IMR-90 (cell line): ENCODE data around the gene ACOT7. TPM values are rescaled to one million over a fixed set of nuclear protein-coding genes. Genes with fewer than 3 reads are reported as not detected.

Experiments used
- ATAC-seq: fragments of 200-7000 bp; cut with Tn5 transposase; 2 replicates; pipeline ENCODE4 v1.9.1; 2020; ENCODE audit warnings: low read depth, mild to moderate bottlenecking, moderate library complexity
- BruUV-seq: library from RNA; stranded (reverse); fragments of 400-500 nt; replicated peaks from 2 replicates; lab custom pipeline; 2021; lab: Mats Ljungman, UMichigan
- CTCF ChIA-PET: fragments of 300-600 bp; formaldehyde crosslinking; extraction: SDS; loops from one replicate; lab custom pipeline; 2021; ENCODE audit warnings: antibody characterized with exemption; lab: Yijun Ruan, JAX
- POLR2A ChIA-PET: fragments of 300-600 bp; sonication (Branson Sonifier 250); formaldehyde crosslinking; loops from one replicate; lab custom pipeline; 2022; ENCODE audit warnings: antibody characterized with exemption; ENCODE audit not compliant: unreplicated experiment; lab: Charles Lee
- DNase-seq: peaks from one replicate; pipeline ENCODE4 v3.0.0; 2013
- H2AFZ ChIP-seq: replicated peaks from 2 replicates; pipeline ENCODE3; 2013; ENCODE audit warnings: low read length, mild to moderate bottlenecking; ENCODE audit not compliant: poor library complexity
- H2AK5ac ChIP-seq: 2 replicates; pipeline ENCODE4 v1.6.1; 2013; ENCODE audit warnings: low read depth, low read length, inconsistent platforms
- H2AK9ac ChIP-seq: replicated peaks from 2 replicates; pipeline ENCODE3; 2013; ENCODE audit warnings: mild to moderate bottlenecking, low read depth, low read length, moderate library complexity; ENCODE audit not compliant: poor library complexity
- H2BK120ac ChIP-seq: 2 replicates; pipeline ENCODE4 v1.6.1; 2013; ENCODE audit warnings: low read depth, low read length, inconsistent platforms
- H2BK15ac ChIP-seq: 3 replicates; pipeline ENCODE4 v1.6.1; 2013; ENCODE audit warnings: low read depth, low read length, inconsistent platforms
- H2BK20ac ChIP-seq: 2 replicates; pipeline ENCODE4 v1.6.1; 2013; ENCODE audit warnings: low read depth, mild to moderate bottlenecking, inconsistent platforms, low read length, moderate library complexity
- H2BK5ac ChIP-seq: 2 replicates; pipeline ENCODE4 v1.6.1; 2013; ENCODE audit warnings: mild to moderate bottlenecking, low read depth, low read length, inconsistent platforms; ENCODE audit not compliant: poor library complexity, severe bottlenecking
- H3K14ac ChIP-seq: replicated peaks from 2 replicates; pipeline ENCODE4 v1.6.1; 2013; ENCODE audit warnings: low read depth, low read length, inconsistent platforms
- H3K18ac ChIP-seq: 2 replicates; pipeline ENCODE4 v1.6.1; 2013; ENCODE audit warnings: low read depth, low read length, control low read depth
- H3K23ac ChIP-seq: 2 replicates; pipeline ENCODE4 v1.6.1; 2013; ENCODE audit warnings: low read depth, low read length, inconsistent platforms
- H3K27ac ChIP-seq: 2 replicates; pipeline ENCODE4 v1.5.1; 2013; ENCODE audit warnings: mild to moderate bottlenecking, control low read depth, low read length; ENCODE audit not compliant: insufficient read depth
- H3K27me3 ChIP-seq: 2 replicates; pipeline ENCODE4 v1.6.1; 2013; ENCODE audit warnings: low read length; ENCODE audit not compliant: control insufficient read depth, insufficient read depth
- H3K36me3 ChIP-seq: 2 replicates; pipeline ENCODE4 v1.6.1; 2013; ENCODE audit warnings: low read length, mixed read lengths; ENCODE audit not compliant: control insufficient read depth, insufficient read depth
- H3K4ac ChIP-seq: 2 replicates; pipeline ENCODE4 v1.6.1; 2013; ENCODE audit warnings: low read depth, low read length, inconsistent platforms
- H3K4me1 ChIP-seq: 2 replicates; pipeline ENCODE4 v1.6.1; 2013; ENCODE audit warnings: low read length, mixed read lengths; ENCODE audit not compliant: control insufficient read depth, insufficient read depth
- H3K4me2 ChIP-seq: 2 replicates; pipeline ENCODE4 v1.6.1; 2013; ENCODE audit warnings: low read depth, mild to moderate bottlenecking, control low read depth, low read length, moderate library complexity
- H3K4me3 ChIP-seq: 2 replicates; pipeline ENCODE4 v1.5.1; 2013; ENCODE audit warnings: low read depth, mild to moderate bottlenecking, control low read depth, low read length, moderate library complexity; ENCODE audit not compliant: insufficient read depth
- H3K56ac ChIP-seq: 2 replicates; pipeline ENCODE4 v1.6.1; 2013; ENCODE audit warnings: low read length, inconsistent platforms; ENCODE audit not compliant: insufficient read depth; ENCODE audit errors: extremely low read depth
- H3K79me1 ChIP-seq, 2 experiments: 2 replicates each; pipeline ENCODE4 v1.6.1; 2013; ENCODE audit warnings: low read length in 2 of 2, inconsistent platforms in 1 of 2, low read depth in 1 of 2
- H3K9ac ChIP-seq: 2 replicates; pipeline ENCODE4 v1.6.1; 2013; ENCODE audit warnings: low read depth, low read length, control low read depth
- H3K9me1 ChIP-seq: 2 replicates; pipeline ENCODE4 v1.6.1; 2013; ENCODE audit warnings: low read length, inconsistent platforms; ENCODE audit not compliant: insufficient read depth
- H3K9me3 ChIP-seq: 2 replicates; pipeline ENCODE4 v1.6.1; 2013; ENCODE audit warnings: low read length; ENCODE audit not compliant: control insufficient read depth, insufficient read depth
- H4K20me1 ChIP-seq: 2 replicates; pipeline ENCODE4 v1.6.1; 2013; ENCODE audit warnings: low read length, inconsistent platforms; ENCODE audit not compliant: insufficient read depth
- H4K5ac ChIP-seq: 2 replicates; pipeline ENCODE4 v1.6.1; 2013; ENCODE audit warnings: mild to moderate bottlenecking, low read depth, low read length, control low read depth
- H4K8ac ChIP-seq, 2 experiments: 2 replicates each; pipeline ENCODE4 v1.6.1; 2013; ENCODE audit warnings: low read depth in 2 of 2, low read length in 2 of 2, control low read depth in 1 of 2, inconsistent platforms in 1 of 2
- H4K91ac ChIP-seq: 2 replicates; pipeline ENCODE4 v1.6.1; 2013; ENCODE audit warnings: low read depth, low read length, inconsistent platforms; ENCODE audit not compliant: insufficient read depth
- NFE2L2 ChIP-seq: fragments of 150-350 bp; IDR thresholded peaks from 2 replicates; pipeline ENCODE4 v1.6.1; 2016; ENCODE audit warnings: low read depth, mild to moderate bottlenecking, low read length
- RCOR1 ChIP-seq: IDR thresholded peaks from 2 replicates; pipeline ENCODE4 v1.6.1; 2012; ENCODE audit warnings: mild to moderate bottlenecking, low read length, improper control_type of control experiment; ENCODE audit not compliant: insufficient replicate concordance
- RFX5 ChIP-seq: IDR thresholded peaks from 2 replicates; pipeline ENCODE4 v1.8.0; 2012; ENCODE audit warnings: low read depth, mild to moderate bottlenecking, low read length, moderate library complexity
- WGBS, 2 experiments: methylation state at CpG; one replicate each; pipeline versions ENCODE4 v1.1.5 to v1.1.7; 2013; ENCODE audit warnings: missing lambda C conversion rate in 2 of 2; ENCODE audit not compliant: insufficient read length in 1 of 2; ENCODE audit errors: extremely low coverage in 2 of 2; 5-methylcytosine and 5-hydroxymethylcytosine counted together
- dilution Hi-C: fragments of 300-500 bp; cut with HindIII; formaldehyde crosslinking; loops from one replicate; pipeline ENCODE4 v1.14.3; 2018; ENCODE audit warnings: low sequenced_read_pairs; ENCODE audit not compliant: unreplicated experiment
- in situ Hi-C: fragments of 300-500 bp; cut with MboI; formaldehyde crosslinking; loops from 3 replicates; pipeline ENCODE4 v1.14.3; 2019; ENCODE audit warnings: low sequenced_read_pairs, inconsistent platforms, mixed read lengths
- intact Hi-C: fragments of 100-400 bp; cut with micrococcal nuclease; formaldehyde crosslinking; loops from 2 replicates; pipeline ENCODE4 v1.10.0; 2022
- polyA plus RNA-seq, 3 experiments: library from polyadenylated mRNA; depleted of rRNA; stranded (reverse); fragments of >200 nt; gene quantifications; 2 replicates each; pipeline ENCODE4 v1.2.3, GENCODE V29; 2012; ENCODE audit warnings: low replicate concordance in 1 of 3
- total RNA-seq: library from RNA; depleted of rRNA; stranded (reverse); fragments of >200 nt; gene quantifications from 2 replicates; pipeline ENCODE4 v1.2.3, GENCODE V29; 2012

Gene ACOT7
- total and polyA plus RNA-seq, 2 of the 4 experiments (the other 2 are of a cell fraction): 51.6 to 242 TPM

- no TSS peak for BruUV-seq
Measured at GRCh38 chr1:6401673-6402072, 8.1 kb upstream of the ACOT7 start.

More at GRCh38 chr1:6401673-6402072, 8.1 kb upstream of the ACOT7 start:
- no peak overlapping the region for H3K9ac ChIP-seq
- H3K4me1 ChIP-seq: no peaks in the 10 kb centered on the region
- in situ Hi-C loops: loop anchor here (5.0 to 10.0 kb wide), 2 partner anchors 39 to 147 kb away; no protein-coding TSS in a partner anchor
- H3K9me3 ChIP-seq: no peaks in the 10 kb centered on the region
- ChIA-PET POLR2A (no interaction called here), CTCF (interaction anchor here (0.6 kb wide), 1 partner anchor 15 kb away, joined by 3 read pairs; no protein-coding TSS in a partner anchor)
- no peak overlapping the region for H4K8ac ChIP-seq
- H3K79me1 ChIP-seq: no peaks in the 10 kb centered on the region
- no peaks in the 10 kb centered on the region for H3K9me1 ChIP-seq
- dilution Hi-C loops: no loop called here
- H3K4me3 ChIP-seq: no peak overlapping the region
- no peak overlapping the region for H2BK20ac ChIP-seq
- H3K4me2 ChIP-seq: no peak overlapping the region
- no peak overlapping the region for H3K18ac ChIP-seq
- H3K27ac ChIP-seq: no peak overlapping the region
- no peak overlapping the region for H2AK9ac ChIP-seq
- intact Hi-C loops: no loop called here
- no peak overlapping the region for H3K23ac ChIP-seq
- H2AK5ac ChIP-seq: no peak overlapping the region
- H4K5ac ChIP-seq: no peak overlapping the region
- no peak overlapping the region for H3K56ac ChIP-seq
- no peak for ATAC-seq
- no peak overlapping the region for H2BK5ac ChIP-seq
- no CpG with 5 or more reads among the region's 6 CpGs for WGBS, 2 experiments
- H4K20me1 ChIP-seq: no peaks in the 10 kb centered on the region
- no peak overlapping the region for H2BK15ac ChIP-seq
- no peak overlapping the region for H3K14ac ChIP-seq
- no peak overlapping the region for H2AFZ ChIP-seq
- no peaks in the 10 kb centered on the region for H3K36me3 ChIP-seq
- TF ChIP-seq NFE2L2 (no peak), RCOR1 (no peak), RFX5 (no peak)
- no peak overlapping the region for H2BK120ac ChIP-seq
- no peak overlapping the region for H4K91ac ChIP-seq
- H3K27me3 ChIP-seq: peaks cover 9% of the 10 kb centered on the region
- no peak overlapping the region for H3K4ac ChIP-seq
- no peak for DNase-seq
